ENCODE measurements around the gene MRAS. TPM values are rescaled to one million over a fixed set of nuclear protein-coding genes. Genes with fewer than 3 reads are reported as not detected.

The MRAS gene
- polyA plus RNA-seq, 1 donor (not counting 4 experiments of a cell fraction or from before 2014, with no cell fraction given), result 7.7 TPM

DNA sequence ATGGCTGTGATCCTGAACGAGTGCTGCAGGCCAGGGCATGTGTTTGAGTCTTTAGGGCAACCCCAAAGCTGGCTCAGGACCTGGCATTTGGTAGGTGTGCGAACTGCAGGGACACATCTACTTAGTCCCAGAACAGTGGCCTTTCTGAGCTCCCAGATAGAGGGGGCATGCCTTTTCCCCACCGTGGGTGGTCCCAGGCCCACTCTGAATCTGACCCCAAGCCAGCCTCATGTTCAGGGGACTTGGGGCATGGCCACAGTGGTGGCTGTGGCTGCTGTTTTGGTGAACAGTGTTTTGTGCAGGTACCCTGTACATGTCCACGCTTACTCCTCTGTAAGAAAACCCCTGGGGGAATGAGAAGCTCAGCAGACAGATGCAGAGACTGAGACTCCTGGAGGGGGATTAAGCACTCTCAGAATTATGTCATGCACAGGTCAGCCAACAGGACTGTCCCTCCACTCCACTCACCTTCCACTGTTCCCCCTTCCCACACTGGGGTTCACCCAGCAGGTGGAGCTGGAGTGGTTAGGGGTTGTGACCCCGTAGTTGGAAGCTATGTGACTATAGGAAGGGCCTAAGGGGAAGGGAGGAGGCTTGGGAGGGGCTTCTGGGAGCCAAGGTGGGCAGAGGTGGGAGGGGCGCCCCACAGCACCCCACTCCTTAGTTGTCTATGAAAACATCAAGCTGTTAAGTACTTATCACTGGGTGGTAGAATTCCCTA lies 102.5 kb downstream of the MRAS start:
- DNase-seq (ENCODE audit: low read depth, low spot score) (no peak), FAIRE-seq (no peak)
- TF ChIP-seq, protein P1, sequence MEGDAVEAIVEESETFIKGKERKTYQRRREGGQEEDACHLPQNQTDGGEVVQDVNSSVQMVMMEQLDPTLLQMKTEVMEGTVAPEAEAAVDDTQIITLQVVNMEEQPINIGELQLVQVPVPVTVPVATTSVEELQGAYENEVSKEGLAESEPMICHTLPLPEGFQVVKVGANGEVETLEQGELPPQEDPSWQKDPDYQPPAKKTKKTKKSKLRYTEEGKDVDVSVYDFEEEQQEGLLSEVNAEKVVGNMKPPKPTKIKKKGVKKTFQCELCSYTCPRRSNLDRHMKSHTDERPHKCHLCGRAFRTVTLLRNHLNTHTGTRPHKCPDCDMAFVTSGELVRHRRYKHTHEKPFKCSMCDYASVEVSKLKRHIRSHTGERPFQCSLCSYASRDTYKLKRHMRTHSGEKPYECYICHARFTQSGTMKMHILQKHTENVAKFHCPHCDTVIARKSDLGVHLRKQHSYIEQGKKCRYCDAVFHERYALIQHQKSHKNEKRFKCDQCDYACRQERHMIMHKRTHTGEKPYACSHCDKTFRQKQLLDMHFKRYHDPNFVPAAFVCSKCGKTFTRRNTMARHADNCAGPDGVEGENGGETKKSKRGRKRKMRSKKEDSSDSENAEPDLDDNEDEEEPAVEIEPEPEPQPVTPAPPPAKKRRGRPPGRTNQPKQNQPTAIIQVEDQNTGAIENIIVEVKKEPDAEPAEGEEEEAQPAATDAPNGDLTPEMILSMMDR (optimal IDR thresholded peaks at IDR 0.05 in 1 of 3, IDR thresholded peaks at IDR 0.05 in 1 of 3, conservative IDR thresholded peaks at IDR 0.05 in 1 of 3; ENCODE audit: extremely low read depth in 1 of 3, insufficient read depth in 2 of 3, low read length in 3 of 3), result peak in 1 of 3 experiments; percentile 15
- TF ChIP-seq EZH2 (IDR thresholded peaks at IDR 0.05; ENCODE audit: low read length), result no peak
- Histone ChIP-seq H3K27ac (ENCODE audit: control insufficient read depth, insufficient read depth, low read length) (no peak overlapping the region), H3K79me2 (ENCODE audit: control insufficient read depth, insufficient read depth, low read length) (no peaks in the 10 kb centered on the region), H3K4me1 (ENCODE audit: control insufficient read depth, extremely low read depth, insufficient read depth, low read length) (peaks cover 16% of the 10 kb centered on the region), H3K27me3 (ENCODE audit: control insufficient read depth, extremely low read depth, insufficient read depth, low read length) (no peaks in the 10 kb centered on the region), H2AFZ (ENCODE audit: control insufficient read depth, low read length) (no peak overlapping the region), H4K20me1 (ENCODE audit: control insufficient read depth, extremely low read depth, insufficient read depth, low read length) (no peaks in the 10 kb centered on the region), H3K9me1 (ENCODE audit: control insufficient read depth, extremely low read depth, insufficient read depth, low read length) (no peaks in the 10 kb centered on the region), H3K4me3 (ENCODE audit: control insufficient read depth in 2 of 3, extremely low read depth in 1 of 3, insufficient read depth in 2 of 3, low read depth in 1 of 3, low read length in 3 of 3) (no peak overlapping the region), H3K4me2 (ENCODE audit: control insufficient read depth, extremely low read depth, insufficient read depth, low read depth, low read length) (no peak overlapping the region), H3K9me3 (ENCODE audit: control insufficient read depth, low read depth, low read length) (no peaks in the 10 kb centered on the region), H3K36me3 (ENCODE audit: control insufficient read depth in 2 of 2, extremely low read depth in 1 of 2, insufficient read depth in 2 of 2, low read length in 2 of 2) (no peaks in the 10 kb centered on the region), H3K9ac (ENCODE audit: control insufficient read depth, extremely low read depth, insufficient read depth, low read length) (no peak overlapping the region)
- dilution Hi-C loops (cut with MboI; ENCODE audit: extremely low pct_ligation_motif_present, low sequenced_read_pairs), result no loop called here

DNA sequence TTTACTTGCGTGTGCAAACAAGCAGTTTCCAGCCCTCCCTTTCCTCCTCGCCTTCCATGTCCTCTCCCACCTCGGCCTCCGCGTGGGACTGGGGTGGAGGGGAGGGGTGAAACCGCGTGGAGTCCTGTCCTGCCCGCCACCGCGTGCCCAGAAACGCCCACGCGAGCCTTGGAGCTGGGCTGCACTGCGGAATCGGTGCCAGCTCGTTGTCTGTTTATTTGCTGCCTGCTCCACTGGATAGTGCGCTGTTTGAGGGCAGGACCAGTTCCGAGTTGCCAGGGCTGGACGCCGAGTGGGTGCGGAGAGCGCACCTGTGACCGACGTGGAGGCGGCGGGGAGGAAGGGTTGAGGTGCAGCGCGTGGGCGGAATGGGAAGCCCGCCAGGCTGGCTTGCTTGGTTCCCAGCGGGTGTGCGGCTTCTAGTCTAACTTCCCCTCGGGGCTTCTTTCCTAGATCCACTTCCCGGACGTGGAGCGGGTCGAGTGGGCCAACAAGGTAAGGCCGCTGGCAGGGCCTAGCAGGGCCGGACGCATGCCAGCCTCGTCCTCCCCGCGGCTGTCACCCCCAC lies 103.3 kb downstream of the MRAS start:
- no peaks in the 10 kb centered on the region for H4K20me1 ChIP-seq (ENCODE audit: control insufficient read depth, extremely low read depth, insufficient read depth, low read length)
- no peak overlapping the region for H3K4me2 ChIP-seq (ENCODE audit: control insufficient read depth, extremely low read depth, insufficient read depth, low read depth, low read length)
- no peak overlapping the region for H3K9ac ChIP-seq (ENCODE audit: control insufficient read depth, extremely low read depth, insufficient read depth, low read length)
- no peaks in the 10 kb centered on the region for H3K36me3 ChIP-seq (ENCODE audit: control insufficient read depth in 2 of 2, extremely low read depth in 1 of 2, insufficient read depth in 2 of 2, low read length in 2 of 2)
- H3K9me3 ChIP-seq (ENCODE audit: control insufficient read depth, low read depth, low read length), result no peaks in the 10 kb centered on the region
- no peaks in the 10 kb centered on the region for H3K79me2 ChIP-seq (ENCODE audit: control insufficient read depth, insufficient read depth, low read length)
- no peak for DNase-seq (ENCODE audit: low read depth, low spot score)
- H3K4me1 ChIP-seq (ENCODE audit: control insufficient read depth, extremely low read depth, insufficient read depth, low read length), result peaks cover 21% of the 10 kb centered on the region
- H3K27ac ChIP-seq (ENCODE audit: control insufficient read depth, insufficient read depth, low read length), result no peak overlapping the region
- H3K27me3 ChIP-seq (ENCODE audit: control insufficient read depth, extremely low read depth, insufficient read depth, low read length), result no peaks in the 10 kb centered on the region
- no peaks in the 10 kb centered on the region for H3K9me1 ChIP-seq (ENCODE audit: control insufficient read depth, extremely low read depth, insufficient read depth, low read length)
- TF ChIP-seq, protein P1 (optimal IDR thresholded peaks at IDR 0.05 in 1 of 3, IDR thresholded peaks at IDR 0.05 in 1 of 3, conservative IDR thresholded peaks at IDR 0.05 in 1 of 3; ENCODE audit: extremely low read depth in 1 of 3, insufficient read depth in 2 of 3, low read length in 3 of 3), result no peak
- no peak for TF ChIP-seq EZH2 (IDR thresholded peaks at IDR 0.05; ENCODE audit: low read length)
- H2AFZ ChIP-seq (ENCODE audit: control insufficient read depth, low read length), result no peak overlapping the region
- FAIRE-seq, result no peak
- no peak overlapping the region for H3K4me3 ChIP-seq (ENCODE audit: control insufficient read depth in 2 of 3, extremely low read depth in 1 of 3, insufficient read depth in 2 of 3, low read depth in 1 of 3, low read length in 3 of 3)
- dilution Hi-C loops (cut with MboI; ENCODE audit: extremely low pct_ligation_motif_present, low sequenced_read_pairs), result no loop called here
